ENCODE results near the gene TPRKB.
"Not testable (repeated sequence)": the region's sequence is repeated elsewhere in the genome, so short reads cannot be mapped to it uniquely, and the experiment has no call there.

Gene TPRKB

DNA sequence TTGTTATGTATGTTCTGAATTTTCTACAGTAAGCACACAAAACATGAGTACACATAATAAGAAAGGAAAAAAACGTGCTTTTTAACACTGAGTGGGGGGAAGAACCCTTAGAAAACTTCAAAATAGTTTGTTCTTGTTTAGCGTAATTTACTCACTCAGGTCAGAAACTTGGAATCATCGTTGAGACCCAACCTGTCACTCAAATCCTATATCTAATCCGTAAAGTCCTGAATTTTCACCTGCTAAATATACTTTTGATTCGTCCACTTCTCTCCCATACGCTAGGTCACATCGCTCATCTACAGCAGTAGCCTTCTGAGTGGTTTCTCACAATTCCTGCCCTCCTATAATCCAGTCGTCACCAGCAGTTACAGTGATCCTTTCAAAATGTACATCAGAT, 767 bp downstream of the TPRKB start:
- Histone ChIP-seq H3K27ac (peak overlapping the region in 1 of 2 donors; percentile 82), H3K4me3 (peak overlapping the region; percentile 89)
- no peak for DNase-seq (ENCODE audit: low spot score)
- TF ChIP-seq, protein P1, sequence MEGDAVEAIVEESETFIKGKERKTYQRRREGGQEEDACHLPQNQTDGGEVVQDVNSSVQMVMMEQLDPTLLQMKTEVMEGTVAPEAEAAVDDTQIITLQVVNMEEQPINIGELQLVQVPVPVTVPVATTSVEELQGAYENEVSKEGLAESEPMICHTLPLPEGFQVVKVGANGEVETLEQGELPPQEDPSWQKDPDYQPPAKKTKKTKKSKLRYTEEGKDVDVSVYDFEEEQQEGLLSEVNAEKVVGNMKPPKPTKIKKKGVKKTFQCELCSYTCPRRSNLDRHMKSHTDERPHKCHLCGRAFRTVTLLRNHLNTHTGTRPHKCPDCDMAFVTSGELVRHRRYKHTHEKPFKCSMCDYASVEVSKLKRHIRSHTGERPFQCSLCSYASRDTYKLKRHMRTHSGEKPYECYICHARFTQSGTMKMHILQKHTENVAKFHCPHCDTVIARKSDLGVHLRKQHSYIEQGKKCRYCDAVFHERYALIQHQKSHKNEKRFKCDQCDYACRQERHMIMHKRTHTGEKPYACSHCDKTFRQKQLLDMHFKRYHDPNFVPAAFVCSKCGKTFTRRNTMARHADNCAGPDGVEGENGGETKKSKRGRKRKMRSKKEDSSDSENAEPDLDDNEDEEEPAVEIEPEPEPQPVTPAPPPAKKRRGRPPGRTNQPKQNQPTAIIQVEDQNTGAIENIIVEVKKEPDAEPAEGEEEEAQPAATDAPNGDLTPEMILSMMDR (IDR thresholded peaks at IDR 0.05) = no peak

GRCh38 chr2:73730810-73731209, 6.3 kb downstream of the TPRKB start:
- Histone ChIP-seq H3K4me3 (no peak overlapping the region), H3K27ac (peak overlapping the region in 1 of 2 donors; percentile 26)
- DNase-seq (ENCODE audit: low spot score) = no peak
- TF ChIP-seq, protein P1 (IDR thresholded peaks at IDR 0.05) = no peak

DNA sequence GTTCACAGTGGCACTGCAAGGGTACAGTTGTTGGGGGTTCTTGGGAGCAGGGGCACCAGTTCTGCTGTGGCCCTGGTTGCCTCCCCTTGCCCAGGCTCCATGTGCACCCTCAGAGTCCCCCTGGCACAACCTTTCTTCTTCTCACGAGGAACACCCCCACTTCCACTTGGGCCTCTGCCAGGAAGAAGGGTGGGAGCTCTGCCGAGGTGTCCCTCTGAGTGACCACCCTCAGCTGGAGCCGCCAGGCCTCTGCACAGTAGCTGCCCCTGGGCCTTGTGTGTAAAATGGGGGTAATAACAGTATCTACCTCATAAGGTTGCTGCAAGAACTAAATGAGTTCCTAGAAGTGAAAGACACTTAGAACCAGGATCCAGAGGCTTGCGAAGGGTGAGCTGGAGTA, 8.4 kb downstream of the TPRKB start:
- H3K27ac ChIP-seq = no peak overlapping the region
- no peak for DNase-seq (ENCODE audit: low spot score)
- TF ChIP-seq, protein P1 (IDR thresholded peaks at IDR 0.05) = no peak
- H3K4me3 ChIP-seq = no peak overlapping the region

DNA sequence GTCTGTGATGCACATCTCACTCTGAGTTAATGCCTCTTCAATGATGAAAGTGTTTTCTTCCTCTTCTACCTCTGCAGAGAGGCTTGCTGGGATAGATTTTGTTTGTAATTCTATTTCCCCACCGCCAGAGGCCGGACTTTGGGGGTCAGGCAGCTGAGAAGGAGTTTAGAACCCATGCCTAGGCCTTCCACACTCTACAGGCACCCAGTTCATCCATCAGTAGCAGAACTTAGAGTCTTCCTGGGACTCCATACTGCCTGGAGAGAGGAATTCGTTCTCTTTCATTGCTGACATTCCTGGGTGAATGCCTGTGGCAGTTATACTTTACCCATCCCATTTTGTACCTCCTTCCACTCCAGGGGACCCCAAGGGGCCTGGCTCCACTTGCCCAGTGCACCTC, 9.1 kb downstream of the TPRKB start:
- Histone ChIP-seq H3K27ac (no peak overlapping the region), H3K4me3 (no peak overlapping the region)
- DNase-seq (ENCODE audit: low spot score) = no peak
- TF ChIP-seq, protein P1 (IDR thresholded peaks at IDR 0.05) = no peak

DNA sequence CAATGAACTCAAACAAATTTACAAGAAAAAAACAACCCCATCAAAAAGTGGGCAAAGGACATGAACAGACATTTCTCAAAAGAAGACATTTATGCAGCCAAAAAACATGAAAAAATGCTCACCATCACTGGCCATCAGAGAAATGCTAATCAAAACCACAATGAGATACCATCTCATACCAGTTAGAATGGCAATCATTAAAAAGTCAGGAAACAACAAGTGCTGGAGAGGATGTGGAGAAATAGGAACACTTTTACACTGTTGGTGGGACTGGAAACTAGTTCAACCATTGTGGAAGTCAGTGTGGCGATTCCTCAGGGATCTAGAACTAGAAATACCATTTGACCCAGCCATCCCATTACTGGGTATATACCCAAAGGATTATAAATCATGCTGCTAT, 10.5 kb downstream of the TPRKB start:
- not testable (repeated sequence) for DNase-seq (ENCODE audit: low spot score); H3K4me3 ChIP-seq; H3K27ac ChIP-seq

GRCh38 chr2:73718851-73719621, 18.1 kb downstream of the TPRKB start:
- DNase-seq (ENCODE audit: low spot score) = no peak
- H3K4me3 ChIP-seq = no peak overlapping the region
- TF ChIP-seq, protein P1 (IDR thresholded peaks at IDR 0.05) = no peak
- H3K27ac ChIP-seq = no peak overlapping the region

GRCh38 chr2:73718421-73718820, 18.7 kb downstream of the TPRKB start:
- DNase-seq (ENCODE audit: low spot score) = no peak
- TF ChIP-seq, protein P1 (IDR thresholded peaks at IDR 0.05) = no peak
- Histone ChIP-seq H3K4me3 (no peak overlapping the region), H3K27ac (no peak overlapping the region)

GRCh38 chr2:73717695-73718094, 19.4 kb downstream of the TPRKB start:
- H3K27ac ChIP-seq; DNase-seq (ENCODE audit: low spot score); H3K4me3 ChIP-seq: not testable (repeated sequence)
